HepG2 (cell line): ENCODE measurements around the gene WDR26. TPM values are rescaled to one million over a fixed set of nuclear protein-coding genes. Genes with fewer than 3 reads are reported as not detected.

Source experiments
- AGO2 ChIP-seq: fragments of 200-400 bp; formaldehyde crosslinking; optimal IDR thresholded peaks from 2 replicates; pipeline ENCODE3; 2017; ENCODE audit warnings: mild to moderate bottlenecking, low read depth, low read length, moderate library complexity
- CHCHD3 ChIP-seq: sonication (generic); formaldehyde crosslinking; IDR thresholded peaks from 2 replicates; pipeline ENCODE4 v1.8.0; 2022; ENCODE audit warnings: mild to moderate bottlenecking, missing genetic modification reagents, moderate library complexity
- GABPA ChIP-seq, 2 experiments: IDR thresholded peaks; 2 replicates each; pipeline ENCODE4 v1.6.1; 2011 to 2016; ENCODE audit warnings: low read depth in 2 of 2, low read length in 1 of 2, missing biosample characterization in 1 of 2, missing genetic modification characterization in 1 of 2
- HDAC1 ChIP-seq: sonication (generic); formaldehyde crosslinking; IDR thresholded peaks from 2 replicates; pipeline ENCODE4 v1.5.1; 2020; ENCODE audit warnings: mild to moderate bottlenecking, missing genetic modification reagents
- KAT2B ChIP-seq: fragments of 150-350 bp; IDR thresholded peaks from 2 replicates; pipeline ENCODE4 v1.6.1; 2014; ENCODE audit warnings: low read depth, low read length, borderline replicate concordance
- KDM4B ChIP-seq: sonication (generic); formaldehyde crosslinking; IDR thresholded peaks from 2 replicates; pipeline ENCODE4 v1.4.0; 2020; ENCODE audit warnings: missing genetic modification reagents
- KIAA2018 ChIP-seq: sonication (generic); formaldehyde crosslinking; IDR thresholded peaks from 2 replicates; pipeline ENCODE4 v1.5.0; 2020; ENCODE audit warnings: mild to moderate bottlenecking, missing genetic modification reagents, borderline replicate concordance
- KLF6 ChIP-seq: IDR thresholded peaks from 2 replicates; pipeline ENCODE4 v1.8.0; 2016; ENCODE audit warnings: missing biosample characterization, missing genetic modification reagents
- MEIS2 ChIP-seq: sonication (generic); formaldehyde crosslinking; IDR thresholded peaks from 2 replicates; pipeline ENCODE4 v1.9.0; 2021; ENCODE audit warnings: mild to moderate bottlenecking, missing genetic modification reagents
- MTF2 ChIP-seq: sonication (generic); formaldehyde crosslinking; IDR thresholded peaks from 2 replicates; pipeline ENCODE4 v1.5.0; 2020; ENCODE audit warnings: missing genetic modification reagents, borderline replicate concordance
- RARG ChIP-seq: sonication (generic); formaldehyde crosslinking; IDR thresholded peaks from 2 replicates; pipeline ENCODE4 v1.4.0; 2020; ENCODE audit warnings: low read depth, mild to moderate bottlenecking, missing genetic modification reagents
- SMARCE1 ChIP-seq: fragments of 450-650 bp; IDR thresholded peaks from 2 replicates; pipeline ENCODE4 v1.6.1; 2017; ENCODE audit warnings: borderline replicate concordance
- TBX2 ChIP-seq: sonication (generic); formaldehyde crosslinking; IDR thresholded peaks from 2 replicates; pipeline ENCODE4 v1.5.0; 2020; ENCODE audit warnings: missing genetic modification reagents, mild to moderate bottlenecking, borderline replicate concordance
- ZFP36L1 ChIP-seq: sonication (generic); formaldehyde crosslinking; IDR thresholded peaks from 2 replicates; pipeline ENCODE4 v1.8.0; 2022; ENCODE audit warnings: mild to moderate bottlenecking, missing genetic modification reagents, moderate library complexity
- ZNF605 ChIP-seq: sonication (generic); formaldehyde crosslinking; IDR thresholded peaks from 2 replicates; pipeline ENCODE4 v1.8.0; 2022; ENCODE audit warnings: mild to moderate bottlenecking, missing genetic modification reagents
- ZNF607 ChIP-seq: sonication (generic); formaldehyde crosslinking; IDR thresholded peaks from 2 replicates; pipeline ENCODE4 v1.5.1; 2020; ENCODE audit warnings: missing genetic modification reagents, mild to moderate bottlenecking, borderline replicate concordance
- polyA plus RNA-seq, 8 experiments: library from polyadenylated mRNA; depleted of rRNA in 3 of 8; stranded (reverse) in 7 of 8; unstranded in 1 of 8; fragments of >200 nt; fragmentation: Illumina TruSeq in 4 of 8; extraction: Trizol in 4 of 8; gene quantifications; 2 replicates each; pipeline versions ENCODE4 v1.2.1 to v1.2.3, GENCODE V29; 2011 to 2016; ENCODE audit warnings: low read depth in 4 of 8, missing spikeins in 1 of 8, mixed read lengths in 1 of 8; ENCODE audit not compliant: insufficient read depth in 1 of 8
- total RNA-seq, 5 experiments: library from RNA; depleted of rRNA; stranded (reverse); fragments of >200 nt; fragmentation: Illumina TruSeq; extraction: Trizol; gene quantifications; 2 replicates each; pipeline ENCODE4 v1.2.3, GENCODE V29; 2016; ENCODE audit warnings: low read depth in 1 of 5
- TF ChIP-seq, protein P1 (sequence below): sonication (generic); formaldehyde crosslinking; IDR thresholded peaks from 2 replicates; pipeline ENCODE4 v1.4.0; 2020; ENCODE audit warnings: missing genetic modification reagents, mild to moderate bottlenecking, borderline replicate concordance
- TF ChIP-seq, protein P2 (sequence below): IDR thresholded peaks from 2 replicates; pipeline ENCODE4 v1.6.1; 2016; ENCODE audit warnings: control low read depth

Gene WDR26
- total and polyA plus RNA-seq, 2 of the 13 experiments (the other 11 are each of a cell fraction or from before 2014, with no cell fraction given) = 13.2 to 23.7 TPM

DNA sequence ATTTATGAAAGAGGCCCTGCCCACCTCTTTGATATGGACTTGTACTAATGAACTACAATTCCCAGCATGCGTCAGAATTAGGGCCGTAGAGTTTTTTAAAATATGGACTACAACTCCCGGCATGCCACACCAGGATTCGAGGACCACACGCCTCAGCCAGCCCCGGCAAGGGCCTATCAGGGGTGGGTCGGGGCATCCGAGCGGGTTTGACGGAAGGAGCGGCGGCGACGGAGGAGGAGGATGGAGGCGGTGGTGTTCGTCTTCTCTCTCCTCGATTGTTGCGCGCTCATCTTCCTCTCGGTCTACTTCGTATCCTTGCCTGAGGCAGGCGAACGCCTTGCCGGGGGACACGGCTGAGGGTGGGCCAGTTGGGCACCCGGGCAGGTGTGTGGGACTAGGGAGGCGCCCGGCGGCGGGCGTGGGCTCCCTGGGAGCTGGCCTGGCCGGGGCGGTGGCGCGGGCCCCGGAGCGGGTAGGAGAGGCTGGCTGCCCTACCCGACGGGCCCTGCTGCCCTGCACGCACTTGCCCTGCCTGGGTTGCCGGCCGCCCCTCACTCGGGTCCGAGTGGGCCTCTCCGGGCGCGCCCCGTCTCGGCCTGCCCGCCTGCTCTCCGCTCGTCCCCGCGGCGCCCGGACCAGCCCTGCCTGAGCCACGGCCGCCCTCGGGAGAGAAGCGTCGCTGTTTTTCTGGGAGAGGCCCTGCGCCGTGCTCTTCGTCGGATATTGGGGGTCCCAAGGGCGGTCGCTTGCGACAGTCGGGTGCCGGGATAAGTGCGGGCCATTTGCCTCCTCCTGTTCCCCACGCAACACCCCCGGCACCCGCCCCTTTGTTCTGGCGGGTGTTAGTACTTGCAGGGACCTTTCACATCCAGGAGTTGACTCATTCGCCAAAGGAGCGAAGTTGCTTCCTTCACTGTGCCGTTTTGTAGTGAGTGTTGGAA lies 77.6 kb downstream of the WDR26 start, which contains the start of gene CNIH4 (continued):
- TF ChIP-seq, protein P1, sequence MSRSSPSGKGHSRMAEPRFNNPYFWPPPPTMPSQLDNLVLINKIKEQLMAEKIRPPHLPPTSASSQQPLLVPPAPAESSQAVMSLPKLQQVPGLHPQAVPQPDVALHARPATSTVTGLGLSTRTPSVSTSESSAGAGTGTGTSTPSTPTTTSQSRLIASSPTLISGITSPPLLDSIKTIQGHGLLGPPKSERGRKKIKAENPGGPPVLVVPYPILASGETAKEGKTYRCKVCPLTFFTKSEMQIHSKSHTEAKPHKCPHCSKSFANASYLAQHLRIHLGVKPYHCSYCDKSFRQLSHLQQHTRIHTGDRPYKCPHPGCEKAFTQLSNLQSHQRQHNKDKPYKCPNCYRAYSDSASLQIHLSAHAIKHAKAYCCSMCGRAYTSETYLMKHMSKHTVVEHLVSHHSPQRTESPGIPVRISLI (CRISPR knock-in tag) = peak; percentile 86
- TF ChIP-seq GABPA (IDR thresholded peaks at IDR 0.05; ENCODE audit: low read depth, low read length) = no peak
- peak; percentile 80 for TF ChIP-seq GABPA (CRISPR knock-in tag; IDR thresholded peaks at IDR 0.05; ENCODE audit: low read depth)
- TF ChIP-seq KDM4B (CRISPR knock-in tag) = 0 out of 2 replicates have a peak, but pooled peaks have one; percentile 20
- 0 out of 2 replicates have a peak, but pooled peaks have one; percentile 65 for TF ChIP-seq ZFP36L1 (CRISPR knock-in tag)
- TF ChIP-seq KLF6 = 0 out of 2 replicates have a peak, but pooled peaks have one; percentile 33
- TF ChIP-seq RARG (CRISPR knock-in tag) = no peak
- no peak for TF ChIP-seq KAT2B
- no peak for TF ChIP-seq CHCHD3 (CRISPR knock-in tag)
- TF ChIP-seq, protein P2, sequence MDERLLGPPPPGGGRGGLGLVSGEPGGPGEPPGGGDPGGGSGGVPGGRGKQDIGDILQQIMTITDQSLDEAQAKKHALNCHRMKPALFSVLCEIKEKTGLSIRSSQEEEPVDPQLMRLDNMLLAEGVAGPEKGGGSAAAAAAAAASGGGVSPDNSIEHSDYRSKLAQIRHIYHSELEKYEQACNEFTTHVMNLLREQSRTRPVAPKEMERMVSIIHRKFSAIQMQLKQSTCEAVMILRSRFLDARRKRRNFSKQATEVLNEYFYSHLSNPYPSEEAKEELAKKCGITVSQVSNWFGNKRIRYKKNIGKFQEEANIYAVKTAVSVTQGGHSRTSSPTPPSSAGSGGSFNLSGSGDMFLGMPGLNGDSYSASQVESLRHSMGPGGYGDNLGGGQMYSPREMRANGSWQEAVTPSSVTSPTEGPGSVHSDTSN (CRISPR knock-in tag) = no peak
- TF ChIP-seq ZNF605 (CRISPR knock-in tag) = no peak; the same call in 1 of the 2 replicates
- peak; percentile 29 for TF ChIP-seq MEIS2 (CRISPR knock-in tag)
- peak; percentile 63 for TF ChIP-seq AGO2
- peak; percentile 77 for TF ChIP-seq HDAC1 (CRISPR knock-in tag)
- TF ChIP-seq SMARCE1 = no peak
- peak; percentile 68; the same call in 1 of the 2 replicates for TF ChIP-seq MTF2 (CRISPR knock-in tag)
- TF ChIP-seq ZNF607 (CRISPR knock-in tag) = 0 out of 2 replicates have a peak, but pooled peaks have one; percentile 18
- no peak for TF ChIP-seq KIAA2018 (CRISPR knock-in tag)
- peak; percentile 74; the same call in 1 of the 2 replicates for TF ChIP-seq TBX2 (CRISPR knock-in tag)
